ENCODE measurements around the gene PEMT. TPM values are rescaled to one million over a fixed set of nuclear protein-coding genes. Genes with fewer than 3 reads are reported as not detected.
A peak's percentile ranks its signal among the peaks of the same experiment; 100 is the strongest.

PEMT gene
- total RNA-seq, 2 donors from 2014 or later: 16.9 to 23.8 TPM

DNA sequence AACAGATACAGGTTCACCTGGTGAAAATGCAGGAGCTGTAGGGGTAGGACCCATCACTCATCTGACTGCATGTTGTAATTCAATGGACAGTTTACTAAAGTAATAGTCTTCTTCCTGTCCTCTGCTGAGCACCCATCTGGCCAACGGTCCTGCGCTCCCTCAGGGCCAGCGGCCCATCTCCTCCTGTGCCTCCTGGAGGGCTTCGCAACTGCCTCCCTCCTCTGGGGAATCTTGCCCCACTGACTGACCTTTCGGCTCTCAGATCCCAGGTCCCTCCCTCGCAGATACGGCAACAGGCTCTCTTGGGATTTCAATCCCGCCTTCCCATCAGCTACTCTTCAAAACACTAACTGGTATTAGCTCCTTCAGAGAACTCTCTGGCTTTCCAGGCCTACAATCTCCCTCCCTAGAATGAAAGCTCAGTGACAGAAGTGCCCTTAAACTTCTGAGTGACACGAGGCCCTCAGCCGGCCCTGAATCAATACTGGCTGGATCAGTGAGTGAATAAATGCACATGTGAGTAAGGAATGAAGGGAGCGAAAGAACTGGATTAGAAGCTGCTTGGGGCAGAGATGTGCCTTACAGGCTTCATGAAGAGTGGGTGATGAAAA, 1.3 kb downstream of the PEMT start:
- Histone ChIP-seq H3K4me1 (no peaks in the 10 kb centered on the region), H3K9ac (ENCODE audit: low read depth in 2 of 2, low read length in 2 of 2) (peak overlapping the region in 1 of 2 donors; percentile 89), H3K4me3 (peak overlapping the region; percentile 76), H3K9me3 (no peaks in the 10 kb centered on the region), H3K27me3 (no peaks in the 10 kb centered on the region), H3K27ac (no peak overlapping the region), H3K36me3 (no peaks in the 10 kb centered on the region)
- intact Hi-C loops (cut with DNase I): no loop called here
- TF ChIP-seq, protein P1, sequence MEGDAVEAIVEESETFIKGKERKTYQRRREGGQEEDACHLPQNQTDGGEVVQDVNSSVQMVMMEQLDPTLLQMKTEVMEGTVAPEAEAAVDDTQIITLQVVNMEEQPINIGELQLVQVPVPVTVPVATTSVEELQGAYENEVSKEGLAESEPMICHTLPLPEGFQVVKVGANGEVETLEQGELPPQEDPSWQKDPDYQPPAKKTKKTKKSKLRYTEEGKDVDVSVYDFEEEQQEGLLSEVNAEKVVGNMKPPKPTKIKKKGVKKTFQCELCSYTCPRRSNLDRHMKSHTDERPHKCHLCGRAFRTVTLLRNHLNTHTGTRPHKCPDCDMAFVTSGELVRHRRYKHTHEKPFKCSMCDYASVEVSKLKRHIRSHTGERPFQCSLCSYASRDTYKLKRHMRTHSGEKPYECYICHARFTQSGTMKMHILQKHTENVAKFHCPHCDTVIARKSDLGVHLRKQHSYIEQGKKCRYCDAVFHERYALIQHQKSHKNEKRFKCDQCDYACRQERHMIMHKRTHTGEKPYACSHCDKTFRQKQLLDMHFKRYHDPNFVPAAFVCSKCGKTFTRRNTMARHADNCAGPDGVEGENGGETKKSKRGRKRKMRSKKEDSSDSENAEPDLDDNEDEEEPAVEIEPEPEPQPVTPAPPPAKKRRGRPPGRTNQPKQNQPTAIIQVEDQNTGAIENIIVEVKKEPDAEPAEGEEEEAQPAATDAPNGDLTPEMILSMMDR (IDR thresholded peaks at IDR 0.05): no peak
- DNase-seq: no peak

DNA sequence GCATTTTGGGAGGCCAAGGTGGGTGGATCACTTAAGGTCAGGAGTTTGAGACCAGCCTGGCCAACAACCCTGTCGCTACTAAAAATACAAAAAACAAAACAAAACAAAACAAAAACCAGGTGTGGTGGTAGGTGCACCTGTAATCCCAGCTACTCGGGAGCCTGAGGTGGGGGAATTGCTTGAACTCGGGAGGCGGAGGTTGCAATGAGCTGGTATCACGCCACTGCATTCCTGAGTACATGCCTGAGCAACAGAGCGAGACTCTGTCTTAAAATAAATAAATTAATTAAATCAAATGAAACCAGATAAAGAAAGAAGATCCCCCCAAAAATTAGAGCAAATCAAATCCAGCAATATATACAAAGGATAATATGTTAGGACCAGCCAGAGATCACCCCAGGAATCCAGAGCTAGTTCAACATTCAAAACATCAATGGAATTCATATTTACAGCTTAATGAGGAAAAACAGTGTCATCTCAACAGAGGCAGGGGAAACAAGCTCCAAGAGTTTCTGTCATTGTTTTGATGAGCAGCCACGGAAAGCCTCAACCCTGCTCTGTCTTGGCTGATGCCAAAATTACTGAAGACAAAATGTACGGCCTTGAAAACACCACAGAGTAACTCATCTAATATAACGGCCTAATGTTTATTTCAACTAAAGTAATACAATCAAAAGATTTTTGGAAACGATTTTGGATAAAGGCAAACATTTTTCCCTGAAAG, 3.7 kb downstream of the PEMT start:
- intact Hi-C loops (cut with DNase I): no loop called here
- Histone ChIP-seq H3K9me3 (no peaks in the 10 kb centered on the region), H3K4me1 (no peaks in the 10 kb centered on the region), H3K36me3 (no peaks in the 10 kb centered on the region), H3K27me3 (no peaks in the 10 kb centered on the region), H3K27ac (no peak overlapping the region), H3K9ac (ENCODE audit: low read depth in 2 of 2, low read length in 2 of 2) (no peak overlapping the region), H3K4me3 (no peak overlapping the region)
- no peak for DNase-seq
- TF ChIP-seq, protein P1 (IDR thresholded peaks at IDR 0.05): no peak

GRCh38 chr17:17582372-17582771, 9.1 kb downstream of the PEMT start:
- Histone ChIP-seq H3K9me3 (no peaks in the 10 kb centered on the region), H3K27me3 (no peaks in the 10 kb centered on the region), H3K4me1 (no peaks in the 10 kb centered on the region), H3K36me3 (no peaks in the 10 kb centered on the region), H3K4me3 (no peak overlapping the region), H3K27ac (no peak overlapping the region), H3K9ac (ENCODE audit: low read depth in 2 of 2, low read length in 2 of 2) (no peak overlapping the region)
- intact Hi-C loops (cut with DNase I): no loop called here
- no peak for DNase-seq
- TF ChIP-seq, protein P1 (IDR thresholded peaks at IDR 0.05): no peak

DNA sequence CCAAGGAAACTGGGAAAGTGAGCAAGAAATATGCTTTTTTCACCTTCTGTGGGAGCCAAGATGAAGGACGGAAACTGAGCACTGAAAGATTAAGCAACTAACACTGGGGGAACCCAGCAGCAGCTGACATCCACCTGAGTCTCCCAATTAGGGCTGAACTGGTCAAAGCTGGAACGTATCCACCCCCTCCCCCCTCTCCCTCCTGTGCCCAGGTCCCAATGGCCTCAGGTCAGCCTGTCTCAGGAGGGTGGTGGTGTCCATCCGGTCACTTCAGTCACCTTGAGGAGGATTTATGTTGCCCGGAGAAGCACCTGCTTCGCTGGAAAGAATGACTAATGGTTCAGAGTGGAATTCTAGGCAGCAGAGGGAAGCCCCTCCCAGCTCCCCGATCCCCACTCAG, 10.0 kb downstream of the PEMT start:
- Histone ChIP-seq H3K36me3 (no peaks in the 10 kb centered on the region), H3K4me3 (no peak overlapping the region), H3K4me1 (no peaks in the 10 kb centered on the region), H3K27ac (no peak overlapping the region), H3K9me3 (no peaks in the 10 kb centered on the region), H3K27me3 (no peaks in the 10 kb centered on the region), H3K9ac (ENCODE audit: low read depth in 2 of 2, low read length in 2 of 2) (no peak overlapping the region)
- TF ChIP-seq, protein P1 (IDR thresholded peaks at IDR 0.05): no peak
- intact Hi-C loops (cut with DNase I): no loop called here
- DNase-seq: no peak

DNA sequence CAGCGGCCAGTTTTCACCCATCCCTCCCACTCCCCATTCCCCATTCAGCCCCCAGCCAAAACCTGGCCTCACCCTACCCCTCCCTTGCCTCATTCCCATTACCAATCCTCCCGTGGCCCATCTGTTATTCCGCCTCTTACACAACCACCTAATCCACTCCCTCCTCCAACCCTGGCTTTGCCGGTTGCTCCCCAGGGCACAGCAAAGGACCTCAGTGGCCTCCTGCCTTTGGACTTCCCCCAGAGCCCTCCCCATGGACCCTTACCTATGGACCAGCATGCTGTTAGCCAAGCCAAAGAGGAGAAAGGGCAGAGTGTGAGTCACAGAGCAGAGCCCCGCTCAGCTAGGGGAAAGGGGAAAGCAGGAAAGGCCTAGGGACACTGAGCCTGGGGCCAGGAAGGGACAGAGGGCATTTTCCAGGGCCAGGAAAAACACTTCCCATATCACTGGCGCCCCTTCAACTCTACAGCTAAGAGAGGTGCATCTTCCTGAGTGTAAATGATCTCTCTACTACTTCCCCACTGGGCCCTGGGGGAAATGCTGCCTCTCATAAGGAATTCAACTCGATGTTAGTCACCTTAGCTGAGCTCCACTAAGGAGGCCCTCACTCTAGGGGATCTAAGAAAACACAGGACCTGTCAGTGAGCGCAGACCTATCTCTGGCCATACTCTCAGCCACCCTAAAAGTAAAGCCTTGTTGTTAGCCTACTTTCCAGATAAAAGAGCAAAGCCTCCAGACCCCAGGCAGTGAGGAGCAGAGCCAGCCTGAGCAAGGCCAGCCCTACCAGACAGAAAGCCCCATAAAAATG, 10.6 kb downstream of the PEMT start:
- Histone ChIP-seq H3K36me3 (no peaks in the 10 kb centered on the region), H3K27me3 (no peaks in the 10 kb centered on the region), H3K9me3 (no peaks in the 10 kb centered on the region), H3K4me3 (no peak overlapping the region), H3K4me1 (no peaks in the 10 kb centered on the region), H3K9ac (ENCODE audit: low read depth in 2 of 2, low read length in 2 of 2) (no peak overlapping the region), H3K27ac (no peak overlapping the region)
- intact Hi-C loops (cut with DNase I): no loop called here
- no peak for DNase-seq
- TF ChIP-seq, protein P1 (IDR thresholded peaks at IDR 0.05): no peak
